HT1080 (cell line): ENCODE measurements around the gene C13orf42. TPM values are rescaled to one million over a fixed set of nuclear protein-coding genes. Genes with fewer than 3 reads are reported as not detected.

Experiments used
- DNase-seq: peaks from one replicate; pipeline ENCODE4 v3.0.0-alpha.2; 2015; ENCODE audit warnings: low read depth
- total RNA-seq: library from RNA; depleted of rRNA; stranded (reverse); fragments of >200 nt; shearing (Covaris generic); gene quantifications from 2 replicates; pipeline ENCODE4 v1.2.3, GENCODE V29; 2014; rRNA removed

Gene C13orf42
- total RNA-seq, 1 experiment from 2014 or later = not detected

DNA sequence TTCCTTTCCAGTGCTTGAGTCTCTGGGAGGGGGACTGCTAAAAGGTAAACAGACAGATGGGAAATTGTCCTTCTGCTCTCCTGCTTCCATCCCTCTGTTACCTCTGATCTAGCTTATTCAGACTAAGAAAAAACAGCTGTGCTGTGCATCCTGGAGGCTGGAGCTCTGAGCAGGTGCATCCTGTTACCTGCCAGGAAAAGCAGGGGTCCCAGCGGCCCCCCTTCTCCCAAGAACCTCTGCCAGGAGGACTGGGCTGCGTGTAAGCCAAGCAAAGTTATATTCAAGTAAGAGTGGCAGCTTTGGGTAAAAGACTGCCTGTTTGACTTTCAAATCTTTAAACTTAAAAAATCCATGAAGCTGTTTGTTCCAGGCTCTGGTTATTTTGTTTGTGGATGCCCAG lies 75.1 kb downstream of the C13orf42 start:
- DNase-seq = no peak

DNA sequence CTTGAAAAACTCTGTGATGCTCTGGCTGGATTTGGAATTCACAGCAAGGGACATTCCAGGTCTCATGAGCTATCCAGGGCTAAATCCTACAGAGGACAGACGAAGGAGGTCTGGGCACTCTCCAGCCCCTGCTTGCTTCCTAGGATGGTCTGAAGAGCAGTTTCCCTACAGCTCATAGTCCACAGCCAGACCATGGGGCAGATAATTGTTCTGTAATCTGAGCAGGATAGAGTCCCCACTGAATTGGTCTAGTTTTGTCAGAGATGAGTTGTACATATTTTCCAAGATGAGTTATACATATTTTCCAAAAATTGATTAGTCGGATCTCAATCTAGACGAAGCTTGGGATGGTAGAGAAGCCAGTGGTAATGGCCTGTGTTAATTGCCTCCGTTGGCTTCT lies 75.6 kb downstream of the C13orf42 start:
- DNase-seq = no peak

- no peak for DNase-seq
Observed at GRCh38 chr13:51034906-51035305, 76.2 kb downstream of the C13orf42 start.

- no peak for DNase-seq
Observed at GRCh38 chr13:51033421-51034185, 77.5 kb downstream of the C13orf42 start.

- DNase-seq = no peak
Observed at GRCh38 chr13:51032831-51033230, 78.2 kb downstream of the C13orf42 start.

Other genes with a start within 250 kb of the C13orf42 start
- gene RNASEH2B, start 201.5 kb downstream of the C13orf42 start, total RNA-seq = 30.3 and 32.7 TPM in 2 replicates
- gene FAM124A, start 111.1 kb upstream of the C13orf42 start, total RNA-seq = 1.6 and 1.7 TPM in 2 replicates
- 0.03 TPM in 1 of 2 replicates, not detected in the other for gene SERPINE3, start 228.4 kb upstream of the C13orf42 start, total RNA-seq